Colonic mucosa (tissue), 4 donors: ENCODE measurements around the gene RNF130. TPM values are rescaled to one million over a fixed set of nuclear protein-coding genes. Genes with fewer than 3 reads are reported as not detected.
A peak's percentile ranks its signal among the peaks of the same experiment; 100 is the strongest.

Experiments used
- DNase-seq: peaks from one replicate; pipeline ENCODE4 v3.0.0-alpha.2; 2020
- H3K27ac ChIP-seq: fragments of 200-600 bp; one replicate; pipeline ENCODE4 v1.8.0; 2021
- H3K27me3 ChIP-seq: fragments of 200-600 bp; one replicate; pipeline ENCODE4 v1.8.0; 2021
- H3K36me3 ChIP-seq: fragments of 200-600 bp; one replicate; pipeline ENCODE4 v1.8.0; 2021
- H3K4me1 ChIP-seq: fragments of 200-600 bp; one replicate; pipeline ENCODE4 v1.8.0; 2021; ENCODE audit warnings: mild to moderate bottlenecking
- H3K4me3 ChIP-seq: fragments of 200-600 bp; one replicate; pipeline ENCODE4 v1.8.0; 2021
- H3K9ac ChIP-seq, 2 donors: one replicate each; pipeline ENCODE4 v1.7.0; 2013; ENCODE audit warnings: control low read depth in 2 of 2, low read depth in 2 of 2, low read length in 2 of 2
- H3K9me3 ChIP-seq: fragments of 200-600 bp; one replicate; pipeline ENCODE4 v1.8.0; 2021
- CTCF ChIP-seq: fragments of 200-600 bp; IDR thresholded peaks from one replicate; pipeline ENCODE4 v1.8.0; 2022; ENCODE audit warnings: antibody characterized with exemption, mild to moderate bottlenecking
- intact Hi-C: fragments of 100-400 bp; cut with DNase I; formaldehyde crosslinking; loops from one replicate; pipeline ENCODE4 v1.14.1; 2022
- total RNA-seq, 2 donors: library from RNA; stranded (reverse); fragmentation: NEBNext Ultra II Directional in 1 of 2; extraction: Animal tissue kit (Norgen Biotek cat#: 25700) in 1 of 2; gene quantifications; one replicate each; pipeline ENCODE4 v1.2.1, GENCODE V29; 2021
- donor health status: healthy.
- donor health status: DM: no; HTN: no; CAD: no.
- donor health status: DM: no; HTN: no; CAD: no.

RNF130 gene
- total RNA-seq, 2 donors from 2014 or later = 32.0 to 41.7 TPM

DNA sequence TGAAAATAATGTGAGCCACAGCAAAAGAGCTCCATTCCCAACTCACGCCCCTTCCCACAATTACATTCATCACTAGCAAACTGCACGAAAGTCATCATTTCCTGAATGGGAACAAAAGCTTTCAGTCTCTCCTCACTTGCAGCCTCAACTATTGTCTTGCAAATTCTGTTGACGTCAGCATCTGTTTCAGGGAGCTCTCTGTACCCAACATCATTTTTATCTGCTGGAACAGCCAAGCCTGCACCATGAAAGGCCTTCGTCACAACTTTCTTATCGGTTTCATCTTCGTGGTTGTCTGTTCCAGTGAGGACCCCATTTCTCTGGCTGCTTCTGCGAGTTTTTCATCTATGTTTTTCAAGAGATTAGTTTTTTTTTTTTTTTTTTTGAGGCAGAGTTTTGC lies 14.3 kb upstream of the RNF130 start:
- intact Hi-C loops = loop anchor here (5.0 kb wide), 1 partner anchor 169 kb away; no protein-coding TSS in a partner anchor
- H3K4me3 ChIP-seq = no peak overlapping the region
- peaks cover under 1% of the 10 kb centered on the region for H3K4me1 ChIP-seq
- no peaks in the 10 kb centered on the region for H3K36me3 ChIP-seq
- H3K9ac ChIP-seq = no peak overlapping the region
- DNase-seq = no peak
- TF ChIP-seq CTCF = no peak
- no peaks in the 10 kb centered on the region for H3K27me3 ChIP-seq
- no peaks in the 10 kb centered on the region for H3K9me3 ChIP-seq
- no peak overlapping the region for H3K27ac ChIP-seq

GRCh38 chr5:180084638-180085561 lies 13.3 kb upstream of the RNF130 start:
- intact Hi-C loops = loop anchor here (5.0 kb wide), 1 partner anchor 168 kb away; no protein-coding TSS in a partner anchor
- no peak overlapping the region for H3K4me3 ChIP-seq
- H3K27me3 ChIP-seq = no peaks in the 10 kb centered on the region
- H3K27ac ChIP-seq = peak overlapping the region; percentile 6
- H3K9me3 ChIP-seq = no peaks in the 10 kb centered on the region
- no peak for TF ChIP-seq CTCF
- H3K9ac ChIP-seq = no peak overlapping the region
- DNase-seq = peak; percentile 86
- H3K36me3 ChIP-seq = no peaks in the 10 kb centered on the region
- no peaks in the 10 kb centered on the region for H3K4me1 ChIP-seq

DNA sequence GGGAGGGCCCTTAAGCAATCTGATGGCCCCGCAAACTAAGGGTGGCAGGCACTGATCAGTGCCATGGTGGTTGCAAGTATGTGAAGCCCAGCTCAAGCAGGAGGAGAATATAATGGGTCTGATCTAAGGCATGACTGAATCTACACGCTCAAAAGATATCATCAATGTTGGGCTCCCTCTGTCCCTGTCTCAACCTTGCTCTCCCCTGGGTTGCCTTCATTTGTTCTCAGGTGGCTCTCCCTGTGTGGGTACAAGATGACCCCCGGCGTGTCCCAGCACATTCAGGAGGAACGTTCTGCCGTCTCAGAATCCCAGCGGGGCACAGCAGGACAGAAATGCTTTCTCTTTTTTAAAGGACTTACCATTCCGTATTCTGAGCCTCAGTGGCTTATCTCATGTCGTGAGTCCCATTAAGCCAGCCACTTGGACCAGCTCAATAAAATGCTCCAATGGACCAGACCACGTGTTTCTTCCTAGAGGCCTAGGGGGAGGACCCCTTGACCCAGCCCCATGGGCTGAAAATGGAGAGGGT lies 12.0 kb upstream of the RNF130 start:
- no peak overlapping the region for H3K4me3 ChIP-seq
- H3K9me3 ChIP-seq = no peaks in the 10 kb centered on the region
- no peaks in the 10 kb centered on the region for H3K4me1 ChIP-seq
- no peak for DNase-seq
- no peaks in the 10 kb centered on the region for H3K36me3 ChIP-seq
- H3K9ac ChIP-seq = no peak overlapping the region
- intact Hi-C loops = no loop called here
- H3K27ac ChIP-seq = no peak overlapping the region
- no peak for TF ChIP-seq CTCF
- no peaks in the 10 kb centered on the region for H3K27me3 ChIP-seq

GRCh38 chr5:180082633-180083420 lies 11.3 kb upstream of the RNF130 start:
- H3K36me3 ChIP-seq = no peaks in the 10 kb centered on the region
- intact Hi-C loops = no loop called here
- no peaks in the 10 kb centered on the region for H3K4me1 ChIP-seq
- no peak overlapping the region for H3K4me3 ChIP-seq
- H3K9ac ChIP-seq = no peak overlapping the region
- no peaks in the 10 kb centered on the region for H3K27me3 ChIP-seq
- H3K27ac ChIP-seq = no peak overlapping the region
- no peak for DNase-seq
- TF ChIP-seq CTCF = no peak
- H3K9me3 ChIP-seq = no peaks in the 10 kb centered on the region

DNA sequence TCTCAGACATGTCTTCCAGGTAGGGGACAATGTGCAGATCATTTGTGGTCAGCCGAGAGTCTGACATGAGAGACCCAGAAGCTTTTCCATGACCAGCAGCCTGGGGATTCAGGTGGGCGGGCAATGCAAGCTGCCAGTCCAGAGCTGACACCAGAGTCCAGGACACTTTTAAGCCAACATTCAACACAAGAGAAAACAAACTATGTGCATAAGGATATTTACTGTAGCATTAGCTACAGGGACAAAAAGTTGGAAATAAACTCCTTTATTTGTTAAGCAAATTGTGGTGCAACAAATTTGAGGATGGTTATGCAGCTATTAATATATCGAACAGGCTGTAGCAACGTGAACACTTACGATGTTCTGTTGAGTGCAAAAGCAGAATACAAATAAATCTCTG lies 9.9 kb upstream of the RNF130 start:
- DNase-seq = no peak
- Histone ChIP-seq H3K4me1 (no peaks in the 10 kb centered on the region), H3K4me3 (no peak overlapping the region), H3K27me3 (no peaks in the 10 kb centered on the region), H3K27ac (no peak overlapping the region), H3K36me3 (no peaks in the 10 kb centered on the region), H3K9ac (no peak overlapping the region), H3K9me3 (no peaks in the 10 kb centered on the region)
- intact Hi-C loops = no loop called here
- TF ChIP-seq CTCF = no peak
